ENCODE measurements around the gene MROH9. TPM values are rescaled to one million over a fixed set of nuclear protein-coding genes. Genes with fewer than 3 reads are reported as not detected.

MROH9 gene
- total and polyA plus RNA-seq, 2 of the 13 experiments (the other 11 are each of a cell fraction or from before 2014, with no cell fraction given), result not detected

GRCh38 chr1:170978371-170978910 is 43.1 kb downstream of the MROH9 start (continued):
- TF ChIP-seq IRF1 (CRISPR knock-in tag; IDR thresholded peaks at IDR 0.05; ENCODE audit: low read depth), result no peak
- no peak for TF ChIP-seq RARG (CRISPR knock-in tag; IDR thresholded peaks at IDR 0.05; ENCODE audit: low read depth)
- TF ChIP-seq XRCC5 (optimal IDR thresholded peaks at IDR 0.05; ENCODE audit: low read length), result no peak
- no peak for TF ChIP-seq RELA (CRISPR knock-in tag; IDR thresholded peaks at IDR 0.05)
- TF ChIP-seq PHF21A (CRISPR knock-in tag; IDR thresholded peaks at IDR 0.05), result no peak
- TF ChIP-seq E2F5 (CRISPR knock-in tag; conservative IDR thresholded peaks at IDR 0.05), result no peak
- TF ChIP-seq, protein P1, sequence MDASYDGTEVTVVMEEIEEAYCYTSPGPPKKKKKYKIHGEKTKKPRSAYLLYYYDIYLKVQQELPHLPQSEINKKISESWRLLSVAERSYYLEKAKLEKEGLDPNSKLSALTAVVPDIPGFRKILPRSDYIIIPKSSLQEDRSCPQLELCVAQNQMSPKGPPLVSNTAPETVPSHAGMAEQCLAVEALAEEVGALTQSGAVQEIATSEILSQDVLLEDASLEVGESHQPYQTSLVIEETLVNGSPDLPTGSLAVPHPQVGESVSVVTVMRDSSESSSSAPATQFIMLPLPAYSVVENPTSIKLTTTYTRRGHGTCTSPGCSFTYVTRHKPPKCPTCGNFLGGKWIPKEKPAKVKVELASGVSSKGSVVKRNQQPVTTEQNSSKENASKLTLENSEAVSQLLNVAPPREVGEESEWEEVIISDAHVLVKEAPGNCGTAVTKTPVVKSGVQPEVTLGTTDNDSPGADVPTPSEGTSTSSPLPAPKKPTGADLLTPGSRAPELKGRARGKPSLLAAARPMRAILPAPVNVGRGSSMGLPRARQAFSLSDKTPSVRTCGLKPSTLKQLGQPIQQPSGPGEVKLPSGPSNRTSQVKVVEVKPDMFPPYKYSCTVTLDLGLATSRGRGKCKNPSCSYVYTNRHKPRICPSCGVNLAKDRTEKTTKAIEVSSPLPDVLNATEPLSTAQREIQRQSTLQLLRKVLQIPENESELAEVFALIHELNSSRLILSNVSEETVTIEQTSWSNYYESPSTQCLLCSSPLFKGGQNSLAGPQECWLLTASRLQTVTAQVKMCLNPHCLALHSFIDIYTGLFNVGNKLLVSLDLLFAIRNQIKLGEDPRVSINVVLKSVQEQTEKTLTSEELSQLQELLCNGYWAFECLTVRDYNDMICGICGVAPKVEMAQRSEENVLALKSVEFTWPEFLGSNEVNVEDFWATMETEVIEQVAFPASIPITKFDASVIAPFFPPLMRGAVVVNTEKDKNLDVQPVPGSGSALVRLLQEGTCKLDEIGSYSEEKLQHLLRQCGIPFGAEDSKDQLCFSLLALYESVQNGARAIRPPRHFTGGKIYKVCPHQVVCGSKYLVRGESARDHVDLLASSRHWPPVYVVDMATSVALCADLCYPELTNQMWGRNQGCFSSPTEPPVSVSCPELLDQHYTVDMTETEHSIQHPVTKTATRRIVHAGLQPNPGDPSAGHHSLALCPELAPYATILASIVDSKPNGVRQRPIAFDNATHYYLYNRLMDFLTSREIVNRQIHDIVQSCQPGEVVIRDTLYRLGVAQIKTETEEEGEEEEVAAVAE (CRISPR knock-in tag; IDR thresholded peaks at IDR 0.05; ENCODE audit: borderline replicate concordance), result no peak
- TF ChIP-seq FOXM1 (CRISPR knock-in tag; IDR thresholded peaks at IDR 0.05), result no peak
- TF ChIP-seq MAF1 (CRISPR knock-in tag; IDR thresholded peaks at IDR 0.05; ENCODE audit: borderline replicate concordance), result no peak
- TF ChIP-seq ZNF724P (CRISPR knock-in tag; IDR thresholded peaks at IDR 0.05; ENCODE audit: borderline replicate concordance), result no peak
- no peak for TF ChIP-seq ZNF12 (CRISPR knock-in tag; IDR thresholded peaks at IDR 0.05)
- TF ChIP-seq GLMP (CRISPR knock-in tag; IDR thresholded peaks at IDR 0.05; ENCODE audit: borderline replicate concordance), result no peak
